NB4 (cell line): ENCODE results near the gene NTSR1.

Source experiments
- DNase-seq: peaks from one replicate; pipeline ENCODE4 v3.0.0; 2010; ENCODE audit warnings: low read depth
- H3K4me3 ChIP-seq: one replicate; pipeline ENCODE4 v1.5.1; 2011; ENCODE audit warnings: mild to moderate bottlenecking, low read depth, low read length, moderate library complexity
- MYC ChIP-seq: IDR thresholded peaks from 2 replicates; pipeline ENCODE4 v1.6.1; 2011; ENCODE audit warnings: low read depth, low read length
- POLR2A ChIP-seq: IDR thresholded peaks from 2 replicates; pipeline ENCODE4 v1.6.1; 2011; ENCODE audit warnings: mild to moderate bottlenecking; ENCODE audit not compliant: insufficient read length; ENCODE audit errors: extremely low read depth
- TF ChIP-seq, protein P1 (sequence below): IDR thresholded peaks from 2 replicates; pipeline ENCODE4 v1.6.1; 2011; ENCODE audit warnings: low read depth, low read length
- TF ChIP-seq, protein P2 (sequence below): IDR thresholded peaks from one replicate; pipeline ENCODE4 v1.5.1; 2012; ENCODE audit warnings: low read depth, low read length

The NTSR1 gene

DNA sequence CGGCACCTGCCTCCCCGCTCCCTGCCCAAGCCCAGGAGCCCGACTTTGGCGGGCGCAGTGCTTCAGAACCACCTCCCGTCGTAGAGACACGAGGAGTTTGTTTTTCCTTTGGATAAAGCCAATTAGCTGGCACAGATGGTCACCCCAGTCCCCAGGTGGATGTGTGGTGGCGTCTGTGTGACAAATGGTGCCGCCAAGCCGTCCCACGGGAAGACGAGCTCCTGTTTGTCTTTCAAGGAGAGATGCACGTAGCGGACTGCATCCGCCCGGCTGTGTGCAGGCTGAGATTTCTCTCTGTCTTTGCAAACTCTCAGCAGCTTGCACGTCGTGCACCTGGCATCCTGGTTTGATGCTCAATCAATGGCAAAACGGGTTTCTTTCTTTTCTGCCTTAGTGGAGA is 71.6 kb downstream of the NTSR1 start:
- H3K4me3 ChIP-seq, result no peak overlapping the region
- no peak for DNase-seq
- TF ChIP-seq POLR2A (no peak), MYC (no peak)
- TF ChIP-seq, protein P1, sequence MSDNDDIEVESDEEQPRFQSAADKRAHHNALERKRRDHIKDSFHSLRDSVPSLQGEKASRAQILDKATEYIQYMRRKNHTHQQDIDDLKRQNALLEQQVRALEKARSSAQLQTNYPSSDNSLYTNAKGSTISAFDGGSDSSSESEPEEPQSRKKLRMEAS, result no peak
- TF ChIP-seq, protein P2, sequence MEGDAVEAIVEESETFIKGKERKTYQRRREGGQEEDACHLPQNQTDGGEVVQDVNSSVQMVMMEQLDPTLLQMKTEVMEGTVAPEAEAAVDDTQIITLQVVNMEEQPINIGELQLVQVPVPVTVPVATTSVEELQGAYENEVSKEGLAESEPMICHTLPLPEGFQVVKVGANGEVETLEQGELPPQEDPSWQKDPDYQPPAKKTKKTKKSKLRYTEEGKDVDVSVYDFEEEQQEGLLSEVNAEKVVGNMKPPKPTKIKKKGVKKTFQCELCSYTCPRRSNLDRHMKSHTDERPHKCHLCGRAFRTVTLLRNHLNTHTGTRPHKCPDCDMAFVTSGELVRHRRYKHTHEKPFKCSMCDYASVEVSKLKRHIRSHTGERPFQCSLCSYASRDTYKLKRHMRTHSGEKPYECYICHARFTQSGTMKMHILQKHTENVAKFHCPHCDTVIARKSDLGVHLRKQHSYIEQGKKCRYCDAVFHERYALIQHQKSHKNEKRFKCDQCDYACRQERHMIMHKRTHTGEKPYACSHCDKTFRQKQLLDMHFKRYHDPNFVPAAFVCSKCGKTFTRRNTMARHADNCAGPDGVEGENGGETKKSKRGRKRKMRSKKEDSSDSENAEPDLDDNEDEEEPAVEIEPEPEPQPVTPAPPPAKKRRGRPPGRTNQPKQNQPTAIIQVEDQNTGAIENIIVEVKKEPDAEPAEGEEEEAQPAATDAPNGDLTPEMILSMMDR, result no peak

DNA sequence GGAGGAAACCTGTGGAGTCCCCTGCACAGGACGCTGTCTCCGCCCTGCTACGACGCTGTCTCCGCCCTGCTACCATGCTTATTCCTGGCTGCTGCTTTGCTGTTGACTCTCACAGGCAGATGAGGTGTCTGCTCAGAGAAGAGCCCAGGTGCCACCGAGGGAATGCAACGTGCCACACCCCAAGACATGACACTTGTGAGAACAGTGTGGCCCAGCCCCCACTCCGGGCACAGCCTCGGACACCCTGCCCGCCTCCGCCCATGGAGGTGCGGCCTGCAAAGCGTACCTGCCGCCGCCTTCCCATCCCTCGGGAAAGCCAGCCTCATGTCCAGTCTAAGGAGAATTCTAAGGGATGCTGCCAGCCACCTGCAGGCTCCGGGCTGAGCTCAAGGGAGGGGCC is 72.1 kb downstream of the NTSR1 start:
- no peak for DNase-seq
- no peak overlapping the region for H3K4me3 ChIP-seq
- TF ChIP-seq POLR2A (no peak), MYC (no peak)
- TF ChIP-seq, protein P2, result no peak
- TF ChIP-seq, protein P1, result no peak

DNA sequence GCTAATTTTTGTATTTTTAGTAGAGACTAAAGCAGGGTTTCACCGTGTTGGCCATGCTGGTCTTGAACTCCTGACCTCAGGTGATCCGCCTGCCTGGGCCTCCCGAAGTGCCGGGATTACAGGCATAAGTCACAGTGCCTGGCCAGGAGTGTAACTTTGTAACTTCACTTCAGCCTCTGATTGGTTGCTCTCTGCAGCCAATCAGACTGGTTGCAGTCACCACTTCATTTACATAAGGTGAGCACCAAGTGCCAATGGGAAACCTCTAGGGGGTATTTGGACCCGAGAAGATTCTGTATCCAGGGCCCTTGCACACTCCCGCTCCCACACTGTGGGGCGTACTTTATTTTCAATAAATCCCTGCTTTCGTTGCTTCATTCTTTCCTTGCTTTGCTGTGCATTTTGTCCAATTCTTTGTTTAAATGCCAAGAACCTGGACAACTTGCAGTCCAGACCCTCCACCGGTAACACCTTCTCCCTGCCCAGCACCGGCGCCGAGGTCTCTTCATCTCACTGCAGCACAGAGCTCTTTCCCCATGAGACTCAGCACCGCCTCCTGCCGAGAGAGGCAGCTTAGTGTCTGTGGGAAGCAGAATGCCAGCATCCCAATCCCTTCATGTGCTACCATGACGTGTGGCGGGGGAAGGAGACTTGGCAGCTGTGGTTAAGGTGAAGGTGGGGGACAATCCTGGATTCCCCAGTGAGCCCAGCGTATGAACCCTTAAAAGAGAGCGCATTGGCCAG is 73.7 kb downstream of the NTSR1 start:
- H3K4me3 ChIP-seq, result no peak overlapping the region
- TF ChIP-seq, protein P1, result no peak
- no peak for TF ChIP-seq MYC
- TF ChIP-seq POLR2A, result no peak
- TF ChIP-seq, protein P2, result no peak
- DNase-seq, result no peak

DNA sequence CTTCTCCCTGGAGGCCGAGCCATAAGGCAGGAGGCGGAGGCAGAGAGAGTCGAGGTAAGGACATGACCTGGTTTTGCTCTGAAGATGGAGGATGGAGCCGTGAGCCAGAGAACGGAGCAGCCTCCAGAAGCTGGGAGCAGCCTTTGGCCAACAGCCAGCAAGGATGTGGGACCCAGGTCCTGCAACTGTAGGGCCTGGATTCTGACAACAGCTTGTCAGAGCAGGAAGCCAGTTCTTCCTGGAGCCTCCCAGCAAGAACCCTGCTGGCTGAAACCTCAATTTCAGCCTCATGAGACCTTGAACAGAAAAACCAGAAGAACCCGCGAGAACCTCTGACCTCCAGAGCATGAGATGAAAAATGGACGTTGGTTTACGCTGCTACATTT is 74.2 kb downstream of the NTSR1 start:
- peak; percentile 61 for DNase-seq
- no peak for TF ChIP-seq POLR2A
- TF ChIP-seq, protein P2, result no peak
- TF ChIP-seq, protein P1, result no peak
- no peak for TF ChIP-seq MYC
- H3K4me3 ChIP-seq, result no peak overlapping the region

DNA sequence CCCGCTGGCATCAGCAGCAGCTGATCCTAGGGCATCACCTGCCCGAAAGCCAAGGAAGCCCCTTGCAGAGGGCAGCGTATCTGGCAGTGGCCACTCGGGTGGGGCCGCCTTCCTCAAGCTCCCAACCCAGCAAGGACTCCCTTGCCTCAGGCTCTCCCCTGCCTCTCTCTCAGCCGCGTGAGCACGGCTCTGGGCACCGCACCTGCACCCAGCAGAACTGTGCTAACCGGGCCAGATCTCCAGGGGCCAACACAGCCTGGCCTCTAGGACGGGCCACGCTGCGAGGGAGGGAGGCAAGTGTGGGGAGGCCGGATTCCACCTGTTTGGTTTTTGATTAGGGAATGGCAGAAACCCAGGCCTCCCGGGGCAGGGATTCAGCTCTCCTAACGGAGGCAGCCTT is 75.9 kb downstream of the NTSR1 start:
- TF ChIP-seq, protein P2, result no peak
- TF ChIP-seq, protein P1, result no peak
- no peak for TF ChIP-seq MYC
- TF ChIP-seq POLR2A, result no peak
- DNase-seq, result no peak
- H3K4me3 ChIP-seq, result no peak overlapping the region
